Activated CD8-positive, alpha-beta T cell treated with anti-CD3 and anti-CD28 coated beads for 36 hours (primary cell): Measurements from ENCODE around the gene DIAPH1. TPM values are rescaled to one million over a fixed set of nuclear protein-coding genes. Genes with fewer than 3 reads are reported as not detected.

Experiments
- ATAC-seq: fragments of 200-7000 bp; cut with Tn5 transposase; one replicate; pipeline ENCODE4 v1.10.0; 2021; ENCODE audit warnings: mild to moderate bottlenecking, moderate library complexity
- CTCF ChIA-PET: fragments of 350-600 bp; sonication (Branson Sonifier 250); formaldehyde crosslinking; loops from one replicate; lab custom pipeline; 2021; ENCODE audit warnings: antibody characterized with exemption; lab: Charles Lee
- POLR2A ChIA-PET: fragments of 350-600 bp; sonication (Branson Sonifier 250); formaldehyde crosslinking; loops from one replicate; lab custom pipeline; 2021; ENCODE audit warnings: antibody characterized with exemption; lab: Charles Lee
- DNase-seq: peaks from one replicate; pipeline ENCODE4 v3.0.0-alpha.2; 2020
- H3K27ac Mint-ChIP-seq: one replicate; pipeline ENCODE4 v1.8.0; 2021; ENCODE audit warnings: mild to moderate bottlenecking, mixed read lengths
- H3K27me3 Mint-ChIP-seq: one replicate; pipeline ENCODE4 v1.8.0; 2021; ENCODE audit warnings: mixed read lengths
- H3K36me3 Mint-ChIP-seq: one replicate; pipeline ENCODE4 v1.8.0; 2021; ENCODE audit warnings: low read depth, mixed read lengths
- H3K4me1 Mint-ChIP-seq: one replicate; pipeline ENCODE4 v1.8.0; 2021; ENCODE audit warnings: low read depth, mixed read lengths
- H3K4me3 Mint-ChIP-seq: one replicate; pipeline ENCODE4 v1.8.0; 2021; ENCODE audit warnings: mild to moderate bottlenecking, moderate library complexity, mixed read lengths
- H3K9me3 Mint-ChIP-seq: one replicate; pipeline ENCODE4 v1.8.0; 2021; ENCODE audit warnings: mixed read lengths
- CTCF ChIP-seq: fragments of 200-600 bp; IDR thresholded peaks from one replicate; pipeline ENCODE4 v1.8.0; 2022; ENCODE audit warnings: antibody characterized with exemption, mild to moderate bottlenecking
- intact Hi-C: fragments of 100-400 bp; cut with micrococcal nuclease; formaldehyde crosslinking; loops from one replicate; pipeline ENCODE4 v1.10.0; 2022
- total RNA-seq, 2 experiments: library from RNA; stranded (reverse); gene quantifications; one replicate each; pipeline ENCODE4 v1.2.3, GENCODE V29; 2021

DIAPH1 gene
- total RNA-seq, 2 experiments from 2014 or later, result 209 to 218 TPM

GRCh38 chr5:141478321-141478945 is 140.4 kb downstream of the DIAPH1 start:
- H3K27ac Mint-ChIP-seq, result no peak overlapping the region
- DNase-seq, result peak; percentile 36
- no peaks in the 10 kb centered on the region for H3K9me3 Mint-ChIP-seq
- intact Hi-C loops, result no loop called here
- CTCF ChIA-PET, result interaction anchor here (0.8 to 2.3 kb wide), 6 partner anchors 14 to 86 kb away, joined by 3 to 9 read pairs (median 3); no protein-coding TSS in a partner anchor
- POLR2A ChIA-PET, result interaction anchor here (0.8 to 1.2 kb wide), 2 partner anchors 30 to 36 kb away, joined by 3 to 5 read pairs; no protein-coding TSS in a partner anchor
- ATAC-seq, result no peak
- H3K36me3 Mint-ChIP-seq, result no peaks in the 10 kb centered on the region
- peaks cover 64% of the 10 kb centered on the region for H3K27me3 Mint-ChIP-seq
- peaks cover 25% of the 10 kb centered on the region for H3K4me1 Mint-ChIP-seq
- H3K4me3 Mint-ChIP-seq, result no peak overlapping the region
- TF ChIP-seq CTCF, result no peak

DNA sequence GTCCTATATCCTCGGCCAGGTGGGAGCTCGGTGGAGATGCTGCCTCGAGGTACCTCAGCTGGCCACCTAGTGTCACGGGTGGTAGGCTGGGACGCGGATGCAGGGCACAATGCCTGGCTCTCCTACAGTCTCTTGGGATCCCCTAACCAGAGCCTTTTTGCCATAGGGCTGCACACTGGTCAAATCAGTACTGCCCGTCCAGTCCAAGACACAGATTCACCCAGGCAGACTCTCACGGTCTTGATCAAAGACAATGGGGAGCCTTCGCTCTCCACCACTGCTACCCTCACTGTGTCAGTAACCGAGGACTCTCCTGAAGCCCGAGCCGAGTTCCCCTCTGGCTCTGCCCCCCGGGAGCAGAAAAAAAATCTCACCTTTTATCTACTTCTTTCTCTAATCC is 141.0 kb downstream of the DIAPH1 start:
- H3K9me3 Mint-ChIP-seq, result no peaks in the 10 kb centered on the region
- no peak for ATAC-seq
- no peak for TF ChIP-seq CTCF
- no peak overlapping the region for H3K27ac Mint-ChIP-seq
- H3K36me3 Mint-ChIP-seq, result no peaks in the 10 kb centered on the region
- CTCF ChIA-PET, result interaction anchor here (0.8 to 4.7 kb wide), 7 partner anchors 12 to 86 kb away, joined by 3 to 28 read pairs (median 3); no protein-coding TSS in a partner anchor
- intact Hi-C loops, result no loop called here
- peaks cover 61% of the 10 kb centered on the region for H3K27me3 Mint-ChIP-seq
- no peak overlapping the region for H3K4me3 Mint-ChIP-seq
- DNase-seq, result no peak
- POLR2A ChIA-PET, result interaction anchor here (1.2 kb wide), 1 partner anchor 36 kb away, joined by 5 read pairs; no protein-coding TSS in a partner anchor
- H3K4me1 Mint-ChIP-seq, result peaks cover 25% of the 10 kb centered on the region

- no peak for ATAC-seq
- intact Hi-C loops, result no loop called here
- peaks cover 56% of the 10 kb centered on the region for H3K27me3 Mint-ChIP-seq
- no peak overlapping the region for H3K27ac Mint-ChIP-seq
- no peak for DNase-seq
- no peak for TF ChIP-seq CTCF
- peak overlapping the region; percentile 77 for H3K4me3 Mint-ChIP-seq
- peaks cover 25% of the 10 kb centered on the region for H3K4me1 Mint-ChIP-seq
- POLR2A ChIA-PET, result interaction anchor here (1.2 kb wide), 1 partner anchor 37 kb away, joined by 5 read pairs; no protein-coding TSS in a partner anchor
- CTCF ChIA-PET, result interaction anchor here (0.8 to 4.7 kb wide), 6 partner anchors 12 to 87 kb away, joined by 3 to 28 read pairs (median 6); no protein-coding TSS in a partner anchor
- H3K9me3 Mint-ChIP-seq, result no peaks in the 10 kb centered on the region
- no peaks in the 10 kb centered on the region for H3K36me3 Mint-ChIP-seq
Observed at GRCh38 chr5:141477044-141477575, 141.7 kb downstream of the DIAPH1 start.

DNA sequence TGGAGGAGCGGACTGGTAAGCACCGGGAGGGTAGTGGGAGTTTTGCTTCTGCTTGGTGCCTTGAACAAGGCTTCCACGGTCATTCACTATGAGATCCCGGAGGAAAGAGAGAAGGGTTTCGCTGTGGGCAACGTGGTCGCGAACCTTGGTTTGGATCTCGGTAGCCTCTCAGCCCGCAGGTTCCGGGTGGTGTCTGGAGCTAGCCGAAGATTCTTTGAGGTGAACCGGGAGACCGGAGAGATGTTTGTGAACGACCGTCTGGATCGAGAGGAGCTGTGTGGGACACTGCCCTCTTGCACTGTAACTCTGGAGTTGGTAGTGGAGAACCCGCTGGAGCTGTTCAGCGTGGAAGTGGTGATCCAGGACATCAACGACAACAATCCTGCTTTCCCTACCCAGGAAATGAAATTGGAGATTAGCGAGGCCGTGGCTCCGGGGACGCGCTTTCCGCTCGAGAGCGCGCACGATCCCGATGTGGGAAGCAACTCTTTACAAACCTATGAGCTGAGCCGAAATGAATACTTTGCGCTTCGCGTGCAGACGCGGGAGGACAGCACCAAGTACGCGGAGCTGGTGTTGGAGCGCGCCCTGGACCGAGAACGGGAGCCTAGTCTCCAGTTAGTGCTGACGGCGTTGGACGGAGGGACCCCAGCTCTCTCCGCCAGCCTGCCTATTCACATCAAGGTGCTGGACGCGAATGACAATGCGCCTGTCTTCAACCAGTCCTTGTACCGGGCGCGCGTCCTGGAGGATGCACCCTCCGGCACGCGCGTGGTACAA is 142.5 kb downstream of the DIAPH1 start:
- Mint-ChIP-seq H3K27me3 (peaks cover 55% of the 10 kb centered on the region), H3K4me3 (peak overlapping the region; percentile 77), H3K4me1 (peaks cover 25% of the 10 kb centered on the region), H3K27ac (no peak overlapping the region), H3K36me3 (no peaks in the 10 kb centered on the region), H3K9me3 (no peaks in the 10 kb centered on the region)
- TF ChIP-seq CTCF, result no peak
- DNase-seq (peak; percentile 18), ATAC-seq (no peak)
- intact Hi-C loops, result no loop called here
- ChIA-PET POLR2A (interaction anchor here (0.5 kb wide), 1 partner anchor 830 kb away, joined by 3 read pairs; no protein-coding TSS in a partner anchor), CTCF (interaction anchor here (0.9 to 4.7 kb wide), 7 partner anchors 9 to 106 kb away, joined by 3 to 28 read pairs (median 9); partner anchors contain the start of genes PCDHGA10 and PCDHGB3)
